HG02759 (cell line): ENCODE data around the gene ARMH3.

Source experiments
- ATAC-seq: cut with Tn5 transposase; IDR thresholded peaks from one replicate; pipeline ENCODE4 v1.9.1; 2021; ENCODE audit warnings: mild to moderate bottlenecking, moderate library complexity; ENCODE audit not compliant: unreplicated experiment

Gene ARMH3

DNA sequence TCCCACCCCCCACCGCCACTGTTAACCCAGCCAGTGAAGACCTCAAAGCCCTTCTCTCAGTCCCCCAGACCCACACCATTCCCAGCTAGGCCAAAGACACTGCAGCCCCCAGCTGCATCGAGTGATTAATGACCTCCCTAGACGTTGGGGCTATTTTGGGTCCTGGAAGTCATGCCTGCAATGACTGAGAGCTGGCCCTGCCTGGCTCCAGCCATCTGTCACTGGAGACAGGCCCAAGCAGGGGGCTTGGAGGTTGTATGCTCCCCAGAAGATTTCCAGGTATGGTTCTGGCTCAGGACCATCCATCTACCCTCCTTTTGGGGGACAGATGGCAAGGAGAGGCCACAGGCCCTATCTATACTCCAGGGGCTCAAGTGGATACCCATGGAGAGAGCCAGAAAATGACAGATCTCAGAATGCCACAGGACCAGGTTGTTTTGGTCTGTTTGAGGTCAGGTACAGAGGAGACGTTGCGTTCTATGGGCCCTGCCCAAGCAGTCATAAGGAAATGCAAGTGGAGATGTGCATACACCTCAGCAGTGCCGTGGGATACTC, 217.5 kb downstream of the ARMH3 start:
- ATAC-seq = no peak

DNA sequence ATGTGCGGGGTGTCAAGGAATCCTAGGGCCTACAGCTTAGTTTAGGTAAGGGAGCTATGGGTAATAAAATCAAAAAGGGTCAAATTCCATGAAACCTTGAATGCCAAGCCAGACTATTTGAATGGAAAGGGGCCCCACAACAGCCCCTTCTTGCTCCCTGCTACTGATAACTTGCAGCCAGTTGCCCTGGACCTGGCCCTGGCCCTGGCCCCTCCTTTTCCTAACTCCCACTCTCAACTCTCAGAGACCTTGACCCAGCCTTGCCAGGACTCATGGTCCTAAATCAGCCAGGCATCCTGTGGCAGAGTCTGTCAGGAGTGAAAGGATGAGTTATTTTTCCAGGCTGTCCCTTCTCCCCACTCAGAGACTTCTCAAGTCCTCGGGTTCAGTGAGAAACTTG, 218.2 kb downstream of the ARMH3 start:
- no peak for ATAC-seq

DNA sequence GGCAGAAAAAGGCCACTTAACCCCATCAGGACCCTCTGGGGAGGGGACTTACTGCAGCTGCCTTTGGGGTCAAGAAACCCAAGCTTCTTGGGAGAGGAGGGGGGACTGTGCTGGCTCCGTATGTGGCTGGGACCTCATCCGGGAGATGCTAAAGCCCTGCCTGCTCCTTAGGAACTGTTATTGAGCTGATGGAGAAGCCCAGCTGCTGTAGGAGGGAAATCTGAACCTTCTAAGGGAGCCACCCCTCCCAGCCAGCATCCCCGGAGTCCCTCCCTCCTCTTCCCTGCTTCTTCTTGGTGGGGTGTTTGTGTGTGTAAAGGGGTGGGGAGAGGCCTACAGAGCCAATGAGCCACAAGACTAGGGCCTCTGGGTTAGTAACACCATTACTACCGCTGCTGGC, 220.6 kb downstream of the ARMH3 start:
- no peak for ATAC-seq

DNA sequence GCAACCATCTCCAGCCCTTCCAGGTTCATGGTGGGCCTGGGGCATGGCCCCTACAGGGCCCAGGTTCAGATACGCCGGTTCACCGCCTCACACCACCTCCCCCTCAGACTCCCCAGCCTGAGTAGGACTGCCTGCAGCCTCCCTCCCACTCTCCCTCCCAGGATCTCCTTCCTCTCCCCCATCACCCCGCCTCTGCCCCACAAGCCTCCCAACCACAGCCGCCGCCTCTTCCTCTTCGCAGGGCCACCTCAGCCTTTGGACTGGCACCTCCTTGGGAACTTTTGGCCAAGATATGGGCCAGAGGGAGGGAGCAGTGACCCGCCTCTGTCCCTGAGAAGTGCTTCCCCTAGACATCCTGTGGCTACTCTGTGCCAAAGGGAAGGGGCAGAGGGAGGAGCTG, 221.6 kb downstream of the ARMH3 start:
- no peak for ATAC-seq

DNA sequence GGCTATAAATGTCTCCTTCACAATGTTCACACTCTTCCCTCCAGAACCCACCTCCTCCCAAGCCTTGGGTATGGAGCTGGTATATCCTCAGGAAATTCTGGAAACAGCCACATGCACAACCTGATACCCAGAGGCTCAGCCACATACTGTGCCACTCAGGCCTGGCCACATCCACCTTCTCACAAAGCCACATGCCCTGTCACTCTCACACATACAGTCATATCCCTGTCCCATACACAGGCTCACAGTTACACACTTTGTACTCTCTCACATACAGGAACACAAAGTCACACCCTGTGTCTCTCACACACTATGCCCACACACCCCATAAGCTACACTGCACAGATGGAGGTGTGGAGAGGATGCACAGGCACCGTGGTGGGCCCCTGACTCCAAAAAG, 222.5 kb downstream of the ARMH3 start:
- no peak for ATAC-seq

DNA sequence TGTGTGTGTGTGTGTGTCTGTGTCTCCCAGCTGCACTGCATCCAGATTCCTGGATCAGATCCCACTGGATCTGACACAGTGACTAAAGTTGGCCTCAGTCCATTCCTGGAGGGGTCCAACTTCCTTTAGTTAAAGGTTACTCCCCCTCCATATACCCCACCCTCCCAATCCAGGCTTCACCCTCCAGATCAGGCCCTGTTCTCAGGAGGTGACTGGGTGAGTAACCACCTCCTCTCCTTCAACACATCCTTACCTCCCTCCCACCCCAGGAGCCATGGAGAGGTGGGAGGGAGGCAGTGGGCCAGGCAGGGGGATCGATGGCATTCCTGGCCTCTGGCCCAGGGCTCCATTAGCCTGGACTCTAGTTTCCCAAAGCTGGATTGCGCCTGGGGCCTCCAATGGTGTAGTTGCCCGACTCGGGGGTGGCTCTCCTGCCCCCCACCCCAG, 223.6 kb downstream of the ARMH3 start:
- ATAC-seq = no peak

DNA sequence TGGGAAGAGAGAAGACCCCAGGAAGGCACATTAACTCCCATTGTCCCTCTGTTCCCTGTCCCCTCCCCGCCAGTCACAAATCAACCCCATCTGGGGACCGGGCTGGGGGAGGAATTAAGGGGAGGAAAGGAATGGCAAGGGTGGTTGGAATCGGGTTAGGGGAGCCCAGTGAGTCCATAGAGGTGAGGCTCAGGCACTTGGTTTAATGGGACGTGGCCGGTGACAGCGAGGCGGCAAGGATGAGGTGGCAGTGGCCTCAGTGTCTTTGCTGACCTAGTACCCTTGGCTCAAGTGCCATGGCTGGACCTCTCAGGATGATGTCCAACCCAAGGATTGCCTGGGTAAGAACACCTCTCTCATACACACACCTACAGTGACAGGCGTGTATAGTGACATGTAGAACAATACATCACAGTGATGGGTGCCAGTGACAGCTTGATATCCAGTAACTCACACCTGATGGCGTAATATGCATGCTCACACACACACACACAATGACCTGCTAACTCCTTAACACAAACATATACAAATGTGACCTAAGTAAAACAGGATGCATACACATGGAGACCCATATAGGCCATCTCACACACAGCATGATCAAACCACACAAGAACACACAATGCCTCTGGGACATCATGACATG, 224.7 kb downstream of the ARMH3 start:
- no peak for ATAC-seq

DNA sequence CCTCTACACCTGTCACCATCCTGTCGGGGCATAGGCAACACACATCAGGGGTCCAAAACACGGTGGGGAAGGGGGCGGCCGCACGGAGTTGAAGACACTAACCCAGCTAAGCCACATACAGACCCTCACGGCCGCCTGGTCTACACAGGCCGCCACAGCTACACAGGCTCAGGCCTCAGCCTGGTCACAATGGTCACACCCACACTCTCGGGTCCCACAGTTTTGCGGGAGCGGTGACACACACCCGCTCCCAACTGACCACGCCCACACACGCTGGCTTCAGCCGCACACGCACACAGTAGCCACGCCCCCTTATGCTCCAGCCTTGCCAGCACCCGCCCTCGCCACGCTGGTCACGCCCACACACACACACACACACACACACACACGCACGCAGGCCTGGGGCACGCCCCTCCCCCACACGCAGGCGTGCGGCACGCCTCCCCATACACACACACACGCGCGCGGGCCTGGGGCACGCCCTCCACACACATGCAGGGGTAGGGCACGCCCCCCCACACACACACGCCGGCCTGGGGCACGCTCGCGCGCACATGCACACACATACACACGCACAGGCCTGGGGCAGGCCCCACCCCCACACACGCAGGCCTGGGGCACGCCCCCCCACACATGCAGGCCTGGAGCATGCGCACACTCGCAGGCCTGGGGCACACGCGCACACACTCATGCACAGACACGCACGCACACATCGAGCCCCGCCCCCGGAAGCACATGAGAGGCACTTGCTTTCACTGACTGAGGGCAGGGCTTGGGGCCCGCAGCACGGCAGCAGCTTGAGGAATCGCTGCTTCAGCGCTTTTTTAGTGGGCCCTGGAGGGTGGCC, 225.4 kb downstream of the ARMH3 start:
- ATAC-seq = peak; percentile 62

DNA sequence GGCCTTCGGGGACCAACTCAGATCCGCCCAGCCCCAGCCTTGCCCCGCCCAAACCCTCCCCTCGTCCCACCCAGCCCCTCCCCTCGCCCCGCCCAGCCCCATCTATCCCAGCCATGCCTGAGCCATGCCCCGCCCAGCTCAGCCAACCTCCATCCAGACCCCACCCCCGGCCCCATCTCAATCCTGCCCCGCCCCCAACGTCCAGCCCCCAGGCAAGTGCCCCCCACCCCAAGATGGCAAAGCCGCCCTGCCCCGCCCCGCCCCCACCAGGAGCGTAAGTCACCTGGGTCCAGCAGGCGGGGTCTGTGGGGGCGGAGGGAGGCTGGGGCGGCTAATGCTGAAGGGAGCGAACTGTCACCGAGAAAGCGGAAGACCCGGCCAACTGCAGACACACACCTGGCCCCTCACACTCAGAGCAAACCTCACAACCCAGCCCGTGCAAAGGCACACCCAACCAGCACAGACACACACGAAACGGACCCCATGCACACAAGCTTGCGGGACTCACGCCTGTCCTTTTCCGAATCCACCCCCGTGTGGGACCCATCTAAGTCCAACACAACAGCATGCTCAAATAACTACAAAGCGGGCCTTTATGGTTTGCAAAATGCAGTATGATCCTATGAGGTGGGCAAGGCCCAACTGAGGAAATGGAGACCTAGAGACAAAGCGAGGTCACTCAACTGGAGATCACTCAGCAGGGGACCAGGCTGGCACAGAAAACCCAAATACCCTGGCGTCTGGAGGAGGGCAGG, 226.2 kb downstream of the ARMH3 start:
- peak; percentile 30 for ATAC-seq

DNA sequence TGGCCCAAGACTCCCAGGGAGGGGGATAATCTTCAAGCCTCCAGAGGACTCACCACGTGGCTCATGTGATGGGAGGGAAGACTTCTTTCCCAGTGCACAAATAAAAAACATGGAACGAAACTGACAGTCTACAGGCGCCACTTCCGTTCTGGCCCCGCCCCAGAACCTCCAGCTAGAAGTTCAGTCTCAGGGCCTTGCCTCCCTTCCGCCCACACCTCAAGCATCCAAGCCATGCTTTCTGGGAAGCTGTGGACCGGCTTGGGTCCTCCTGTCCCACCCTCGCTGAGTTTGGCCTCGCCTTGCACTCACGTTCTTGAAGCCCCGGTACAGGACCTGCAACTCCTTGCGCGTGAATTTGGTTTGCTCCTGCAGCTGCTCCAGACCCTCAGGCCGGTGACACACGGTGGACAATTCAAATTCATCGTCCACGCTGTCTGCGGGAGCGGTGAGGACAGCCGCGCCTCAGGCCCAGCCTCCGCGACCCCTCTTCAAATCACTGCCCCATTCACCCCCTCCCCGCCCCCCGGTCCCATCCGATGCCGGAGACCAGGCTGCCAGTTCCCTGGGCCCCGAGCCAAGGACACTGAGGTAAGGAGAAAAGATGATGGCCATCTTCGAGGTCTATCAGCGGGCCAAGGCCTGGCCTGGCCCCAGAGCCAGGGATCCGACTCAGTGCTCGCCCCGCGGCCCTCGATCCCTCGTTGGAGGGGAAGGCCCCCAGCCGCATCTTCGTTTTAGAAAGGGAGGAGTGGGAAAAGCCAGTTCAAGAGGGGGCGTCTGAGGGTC, 227.0 kb downstream of the ARMH3 start:
- no peak for ATAC-seq

DNA sequence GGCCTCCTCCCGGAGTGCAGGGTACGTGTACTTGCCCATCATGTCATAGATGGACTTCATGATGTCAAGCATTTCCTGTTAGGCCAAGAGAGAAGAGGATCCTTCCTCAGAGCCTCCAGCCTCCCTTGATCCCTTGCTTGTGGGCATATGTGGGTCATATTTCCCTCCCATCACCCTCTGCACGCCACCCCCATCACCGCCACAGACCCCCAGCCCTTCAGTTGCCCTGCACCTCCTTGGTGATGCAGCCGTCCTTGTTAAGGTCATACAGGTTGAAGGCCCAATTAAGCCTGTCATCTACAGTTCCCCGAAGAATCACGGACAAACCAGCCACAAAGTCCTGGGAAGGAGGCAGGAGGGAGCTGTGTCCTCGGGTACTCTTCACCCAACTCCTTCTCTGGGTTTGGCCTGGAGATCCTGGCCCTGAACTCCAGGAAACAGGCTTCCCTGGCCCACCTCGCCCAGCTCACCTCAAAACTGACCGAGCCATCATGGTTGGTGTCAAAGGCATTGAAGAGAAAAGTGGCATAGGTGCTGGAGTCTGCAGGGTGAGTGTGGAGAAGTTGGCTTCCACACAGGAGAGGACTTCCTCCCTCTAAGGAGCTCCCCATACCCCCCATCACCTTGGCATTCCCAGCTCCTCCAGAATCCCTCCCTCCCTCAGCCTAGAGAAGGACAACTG, 227.9 kb downstream of the ARMH3 start:
- no peak for ATAC-seq

DNA sequence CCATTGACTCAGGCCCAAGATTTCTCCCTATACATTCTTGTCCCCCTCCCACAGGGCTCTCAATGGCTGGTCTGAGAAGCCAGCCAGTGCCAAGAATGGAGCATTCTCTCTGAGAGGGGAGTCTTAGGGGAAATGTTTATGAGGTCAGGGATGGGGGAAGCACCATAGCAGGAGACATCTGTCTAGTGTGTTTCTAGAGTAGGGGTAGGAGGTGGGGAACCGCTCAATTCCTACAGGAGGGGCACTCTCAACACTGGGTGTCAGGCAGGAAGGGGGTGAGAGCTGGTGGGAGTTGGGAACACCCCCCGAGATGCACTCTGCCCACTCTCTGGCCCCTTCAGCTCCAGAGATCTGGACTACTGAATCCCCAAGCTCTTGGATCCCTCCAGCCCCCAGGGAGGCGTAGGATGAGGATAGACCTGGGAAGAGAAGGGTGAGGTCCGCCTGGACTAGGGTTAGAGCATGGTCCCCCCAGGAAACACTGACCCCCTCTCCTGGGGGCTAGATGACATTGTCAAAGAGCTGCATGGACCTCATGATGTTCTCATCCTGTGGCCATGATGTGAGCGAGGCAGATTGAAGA, 229.0 kb downstream of the ARMH3 start:
- no peak for ATAC-seq

DNA sequence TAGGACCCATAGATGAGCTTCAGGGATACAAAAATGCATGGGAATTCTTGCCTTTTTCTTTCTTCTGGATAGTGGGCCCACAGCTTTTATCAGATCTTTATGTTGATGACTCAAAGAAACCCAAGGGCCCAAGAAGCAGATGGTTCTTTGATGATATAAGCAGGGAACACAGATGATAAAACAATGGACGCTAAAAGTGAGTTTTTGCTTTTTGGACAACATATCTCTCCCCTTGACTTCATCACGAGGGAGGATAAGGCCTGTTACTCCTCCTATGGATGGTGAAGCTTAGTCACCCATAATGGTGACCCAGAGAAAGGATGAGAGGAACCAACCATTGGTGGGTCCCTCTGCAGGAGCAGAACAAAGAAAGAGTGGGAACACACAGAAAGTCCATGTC, 231.2 kb downstream of the ARMH3 start:
- ATAC-seq = no peak

DNA sequence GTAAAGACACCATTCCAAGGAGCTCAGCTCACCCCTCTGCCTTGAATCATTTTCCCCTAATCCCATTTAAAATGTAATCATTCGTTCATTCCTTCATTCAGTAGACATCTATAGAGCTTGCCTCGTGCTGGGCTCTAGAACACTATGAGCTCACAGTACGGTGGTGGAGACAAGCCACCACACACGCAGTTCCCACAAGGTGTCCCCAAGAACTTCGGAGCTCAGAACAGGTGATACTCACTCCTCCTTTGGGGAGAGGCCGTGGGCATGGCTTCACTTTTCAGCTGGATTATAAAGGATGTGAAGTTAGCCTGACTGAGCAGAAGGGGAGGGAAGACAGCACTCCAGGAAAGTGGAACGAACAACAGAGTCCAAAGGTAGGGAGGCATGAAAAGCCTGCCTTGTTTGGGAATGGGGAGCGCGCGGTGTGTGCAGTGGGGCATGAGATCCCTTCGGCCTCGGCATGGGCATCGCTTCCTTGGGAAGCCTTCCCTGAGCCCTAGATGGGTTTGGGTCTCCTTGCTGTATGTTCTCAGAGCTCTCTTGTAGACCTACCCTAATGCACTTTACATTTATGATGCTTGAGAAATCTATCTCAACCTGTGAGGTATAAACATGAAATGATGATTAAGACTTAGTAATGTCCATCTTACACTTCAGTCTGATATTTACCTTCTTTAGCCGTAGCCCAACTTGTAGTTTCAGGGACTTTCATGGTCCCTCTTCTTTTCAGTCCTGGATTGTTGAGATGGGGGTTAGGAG, 236.9 kb downstream of the ARMH3 start:
- peak; percentile 15 for ATAC-seq

DNA sequence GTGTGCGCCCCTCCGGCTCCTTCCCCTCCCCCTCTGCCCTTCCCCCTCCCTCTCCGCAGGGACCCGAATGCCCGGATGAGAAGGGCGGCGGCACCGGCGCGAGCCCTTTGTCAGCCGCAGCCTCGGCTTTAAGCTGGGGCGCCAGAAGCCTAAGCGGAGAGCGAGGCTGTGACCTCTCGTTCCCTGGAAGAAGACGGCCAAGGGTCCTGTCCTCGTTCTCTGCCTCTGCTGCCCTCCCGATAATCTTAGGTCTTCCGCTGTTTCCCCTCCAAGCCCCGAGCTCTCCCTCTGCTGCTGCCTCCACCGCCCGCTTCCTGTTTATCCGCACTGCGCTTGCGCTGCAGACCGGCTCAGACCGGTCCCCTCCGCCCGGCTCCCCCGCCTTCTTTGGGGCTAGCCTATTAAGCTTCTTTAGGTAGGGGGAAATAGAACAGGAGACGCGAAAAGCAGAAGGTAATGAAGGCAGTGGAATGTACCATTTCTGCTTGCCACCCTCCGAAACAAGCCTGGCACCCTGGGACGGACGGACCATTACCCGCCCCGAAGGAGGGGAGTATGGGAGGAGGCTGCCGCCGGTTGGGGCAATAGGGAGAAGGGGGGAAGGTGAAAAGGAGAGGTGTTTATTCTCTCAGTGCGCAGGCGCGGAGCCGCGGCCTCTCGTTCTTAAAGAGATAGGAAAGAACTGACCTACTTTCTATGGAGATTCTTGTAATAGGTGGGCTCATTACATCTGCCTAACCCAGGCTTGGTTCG, 237.7 kb downstream of the ARMH3 start, which contains the start of gene OGA:
Gene OGA, minus strand, starts transcription at position 326 of the 753 bp plus-strand sequence. CDS start 422 bp downstream, outside the sequence.
- peak; percentile 84 for ATAC-seq

DNA sequence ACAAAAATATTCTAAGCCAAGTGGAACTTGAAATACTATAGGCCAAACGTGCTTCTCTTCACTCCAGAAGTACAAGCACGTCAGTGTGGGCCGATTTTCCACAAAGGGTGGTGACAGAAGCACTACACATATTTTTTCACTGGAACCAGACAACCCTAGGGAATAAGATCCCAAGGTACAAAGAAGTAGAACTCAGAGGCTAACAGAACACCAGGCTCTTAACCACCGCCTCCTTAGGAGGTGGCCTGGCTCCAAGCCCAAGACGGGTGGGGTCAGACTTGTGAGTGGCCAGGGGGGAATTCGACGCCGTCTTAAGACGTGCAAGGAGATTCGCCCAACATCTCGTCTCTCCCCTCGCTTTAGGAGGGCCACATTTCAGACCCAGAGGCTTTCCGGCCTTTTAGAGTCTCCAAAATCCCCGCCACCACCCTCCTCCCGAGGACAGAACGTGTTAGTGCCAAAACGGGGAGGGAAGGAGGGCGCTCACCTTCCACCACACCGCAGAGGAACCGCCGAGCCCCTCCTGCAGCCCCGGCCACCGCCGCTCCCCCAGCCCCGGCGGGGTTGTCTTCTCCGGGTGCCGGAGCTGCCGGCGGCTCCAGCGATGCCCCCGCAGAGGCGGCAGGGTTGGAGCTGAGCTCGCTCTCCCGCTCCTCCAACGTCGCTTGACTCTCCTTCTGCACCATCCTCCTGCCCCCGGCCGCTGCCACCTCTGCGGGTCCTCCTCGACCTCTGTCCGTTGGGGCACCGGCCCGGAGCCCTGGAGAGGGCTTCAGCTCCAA, 238.4 kb downstream of the ARMH3 start:
- ATAC-seq = peak; percentile 1

DNA sequence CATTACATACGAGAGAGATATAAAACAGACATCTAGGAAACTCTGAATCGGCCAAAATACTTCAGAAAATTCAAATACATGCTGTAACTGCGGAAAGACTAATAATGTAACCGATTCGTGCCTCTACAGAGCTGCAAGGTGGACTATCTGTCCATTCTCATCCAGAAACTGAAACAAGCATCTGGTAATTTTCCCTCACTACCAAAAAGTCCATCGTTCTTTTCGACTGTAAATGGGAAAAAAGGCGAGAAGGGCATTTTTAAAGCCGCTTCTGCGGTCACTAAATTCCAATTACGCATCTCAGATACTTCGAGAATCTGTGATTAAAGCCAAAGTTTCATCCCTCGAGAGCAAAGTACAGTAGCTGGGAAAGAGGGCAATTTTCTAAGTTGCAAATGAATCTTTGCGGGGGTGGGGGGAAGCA, 239.0 kb downstream of the ARMH3 start:
- ATAC-seq = no peak
